NCI-H1417 (cell line): ENCODE data around the gene PLEKHD1.
A peak's percentile ranks its signal among the peaks of the same experiment; 100 is the strongest.
"Not testable (repeated sequence)": the region's sequence is repeated elsewhere in the genome, so short reads cannot be mapped to it uniquely, and the experiment has no call there.

Source experiments
- DNase-seq, 3 experiments: peaks; one replicate each; lab custom pipeline; 2025; lab: John Stamatoyannopoulos, UW

PLEKHD1 gene

DNA sequence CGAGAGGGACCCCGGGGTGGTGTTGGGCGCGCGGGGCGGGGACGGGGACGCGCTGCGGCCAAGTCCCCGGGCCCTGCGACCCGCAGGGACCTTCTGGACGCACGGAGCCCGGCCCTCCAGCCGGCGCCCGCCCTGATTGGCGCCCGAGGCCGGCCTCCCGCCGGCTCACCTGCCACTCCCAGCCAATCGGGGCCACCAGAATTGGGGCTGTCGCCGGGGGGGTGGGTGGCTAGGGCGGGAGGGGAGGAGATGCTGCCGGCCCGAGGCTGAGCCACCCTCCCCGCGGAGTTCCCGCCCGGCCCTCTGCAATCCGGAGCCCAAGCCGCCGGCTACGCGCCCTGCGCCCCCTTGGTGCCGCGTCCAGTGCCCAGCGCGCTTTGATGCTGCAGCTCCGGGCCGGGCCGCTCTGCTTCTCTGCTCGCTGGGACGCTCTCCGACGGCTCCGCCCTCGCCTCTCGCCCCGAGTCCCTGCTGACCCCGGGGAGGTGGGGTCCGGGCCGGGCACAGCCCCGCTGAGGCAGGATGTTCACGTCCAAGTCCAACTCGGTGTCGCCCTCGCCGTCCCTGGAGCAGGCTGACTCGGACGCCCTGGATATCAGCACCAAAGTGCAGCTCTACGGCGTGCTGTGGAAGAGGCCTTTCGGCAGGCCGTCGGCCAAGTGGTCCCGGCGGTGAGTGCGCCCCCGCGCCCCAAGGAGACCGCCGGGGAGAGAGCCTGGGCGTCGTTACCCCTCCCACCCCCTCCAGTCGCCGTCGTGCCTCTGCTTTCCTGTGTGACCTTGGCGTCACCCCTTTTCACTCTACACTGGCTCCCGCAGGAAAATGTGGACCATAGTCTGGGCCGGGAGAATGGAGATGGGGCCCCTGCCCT lies at the start of gene PLEKHD1:
Gene PLEKHD1, plus strand, starts transcription at position 285 of the 871 bp plus-strand sequence. Its CDS starts 238 bp downstream, at position 523.
- DNase-seq = peak; percentile 26 to 84 (median 80)

DNA sequence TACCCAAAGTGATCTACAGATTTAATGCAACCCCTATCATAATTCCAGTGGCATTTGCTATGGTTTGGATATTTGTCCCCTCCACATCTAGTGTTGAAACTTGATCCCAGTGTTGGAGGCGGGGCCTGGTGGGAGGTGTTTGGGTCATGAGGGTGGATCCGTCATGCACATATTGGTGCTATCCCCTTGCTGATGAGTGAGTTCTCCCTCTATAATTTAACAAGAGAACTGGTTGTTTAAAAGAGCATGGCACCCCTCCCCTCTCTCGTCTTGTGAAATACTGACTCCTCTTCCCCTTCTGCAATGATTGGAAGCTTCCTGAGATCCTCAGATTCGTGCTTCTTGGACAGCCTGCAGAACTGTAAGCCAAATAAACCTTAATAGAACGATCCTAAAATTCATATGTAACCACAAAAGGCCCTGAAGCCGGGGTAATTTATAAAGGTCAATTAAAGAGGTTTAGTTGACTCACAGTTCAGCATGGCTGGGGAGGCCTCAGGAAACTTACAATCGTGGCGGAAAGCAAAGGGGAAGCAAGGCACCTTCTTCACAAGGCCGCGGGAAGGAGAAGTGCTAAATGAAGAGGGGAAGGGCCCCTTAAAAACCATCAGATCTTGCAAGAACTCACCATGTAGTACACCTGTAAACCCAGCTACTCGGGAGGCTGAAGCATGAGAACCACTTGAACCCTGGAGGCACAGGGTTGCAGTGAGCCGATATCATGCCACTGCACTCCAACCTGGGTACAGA lies 44.8 kb upstream of the PLEKHD1 start:
- DNase-seq = no peak

GRCh38 chr14:69441948-69442347 lies 42.6 kb upstream of the PLEKHD1 start:
- no peak for DNase-seq

DNA sequence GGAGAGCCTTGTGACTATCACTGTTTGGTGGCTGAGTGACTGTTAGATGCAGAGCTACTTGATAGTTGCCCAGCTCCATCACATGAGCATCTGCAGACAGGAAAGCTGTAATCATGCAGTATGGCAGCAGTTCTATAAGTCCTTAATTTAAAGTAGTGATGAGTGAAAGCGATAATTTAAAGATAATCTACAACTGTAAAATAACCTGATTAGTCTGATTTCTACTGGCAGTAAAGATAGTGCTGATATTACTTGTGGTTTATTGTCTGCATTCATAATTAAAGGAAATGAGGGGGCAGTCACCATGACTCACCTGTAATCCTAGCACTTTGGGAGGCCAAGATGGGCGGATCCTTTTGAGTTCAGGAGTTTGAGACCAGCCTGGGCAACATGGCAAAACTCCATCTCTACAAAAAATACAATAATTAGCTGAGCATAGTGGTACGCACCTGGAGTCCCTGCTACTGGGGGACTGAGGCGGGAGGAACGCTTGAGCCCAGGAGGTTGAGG lies 41.2 kb upstream of the PLEKHD1 start:
- DNase-seq = no peak

DNA sequence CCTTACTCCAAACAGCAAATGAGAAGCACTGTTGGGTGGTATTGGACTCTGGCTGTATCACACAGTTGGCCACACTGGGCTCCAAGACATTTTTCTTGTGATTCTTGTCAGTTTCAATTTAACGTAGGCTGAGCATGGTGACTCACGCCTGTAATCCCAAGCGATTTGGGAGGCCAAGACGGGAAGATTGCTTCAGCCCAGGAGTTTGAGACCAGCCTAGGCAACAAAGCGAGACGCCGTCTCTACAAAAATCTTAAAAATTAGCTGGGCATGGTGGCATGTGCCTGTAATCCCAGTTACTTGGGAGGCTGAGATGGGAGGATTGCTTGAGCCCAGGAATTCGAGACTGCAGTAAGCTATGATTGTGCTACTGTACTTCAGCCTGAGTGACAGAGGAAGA lies 35.3 kb upstream of the PLEKHD1 start:
- DNase-seq = no peak

GRCh38 chr14:69451941-69452340 lies 32.6 kb upstream of the PLEKHD1 start:
- no peak for DNase-seq

DNA sequence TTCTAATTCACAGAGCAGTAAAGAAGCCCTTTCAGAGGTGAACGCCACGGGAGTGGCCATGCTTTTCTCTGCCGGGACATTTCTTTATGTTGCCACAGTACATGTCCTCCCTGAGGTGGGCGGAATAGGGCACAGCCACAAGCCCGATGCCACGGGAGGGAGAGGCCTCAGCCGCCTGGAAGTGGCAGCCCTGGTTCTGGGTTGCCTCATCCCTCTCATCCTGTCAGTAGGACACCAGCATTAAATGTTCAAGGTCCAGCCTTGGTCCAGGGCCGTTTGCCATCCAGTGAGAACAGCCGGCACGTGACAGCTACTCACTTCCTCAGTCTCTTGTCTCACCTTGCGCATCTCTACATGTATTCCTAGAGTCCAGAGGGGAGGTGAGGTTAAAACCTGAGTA lies 26.2 kb upstream of the PLEKHD1 start:
- no peak for DNase-seq

DNA sequence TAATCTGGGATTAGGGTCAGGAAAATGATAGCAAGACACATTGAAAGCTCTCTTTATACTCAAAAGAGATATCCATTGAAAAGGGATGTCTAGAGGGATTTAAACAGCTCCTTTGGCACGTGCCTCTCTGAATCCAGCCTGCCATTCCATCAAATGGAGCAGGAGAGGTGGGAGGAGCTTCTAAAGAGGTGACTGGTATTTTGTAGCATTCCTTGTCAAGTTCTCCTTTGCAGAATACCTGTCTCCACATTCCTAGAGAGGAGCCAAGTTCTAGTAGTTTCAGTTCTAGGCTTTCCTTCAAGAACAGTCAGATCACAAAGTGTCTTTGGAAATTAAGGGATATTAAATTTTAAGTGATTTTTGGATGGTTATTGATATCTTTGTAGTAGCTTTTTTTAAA lies 25.4 kb upstream of the PLEKHD1 start:
- no peak for DNase-seq

- DNase-seq = peak; percentile 67 to 90 (median 77)
These were observed 24.3 kb upstream of the PLEKHD1 start for GRCh38 chr14:69460093-69460701.

- no peak for DNase-seq
These were observed 20.1 kb upstream of the PLEKHD1 start for GRCh38 chr14:69464379-69464778.

DNA sequence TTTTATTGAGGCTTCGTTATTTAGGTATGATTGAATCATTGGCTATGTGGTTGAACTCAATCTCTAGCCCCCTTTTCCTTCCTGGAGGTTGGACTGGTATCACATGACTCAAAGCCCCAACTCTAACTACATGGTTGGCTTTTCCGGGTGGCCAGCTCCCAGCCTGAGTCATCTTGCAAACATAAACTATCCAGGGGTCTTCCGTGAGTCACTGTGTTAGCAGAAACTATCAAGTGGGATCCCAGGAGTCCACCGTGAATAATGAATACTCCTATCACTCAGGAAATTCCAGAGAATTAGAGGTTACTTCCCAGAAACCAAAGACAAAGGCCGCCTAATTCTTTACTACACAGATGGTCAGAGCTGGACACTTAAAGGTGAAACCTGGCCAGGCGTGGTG lies 19.7 kb upstream of the PLEKHD1 start:
- no peak for DNase-seq

- DNase-seq = no peak
These were observed 15.6 kb upstream of the PLEKHD1 start for GRCh38 chr14:69468949-69469348.

DNA sequence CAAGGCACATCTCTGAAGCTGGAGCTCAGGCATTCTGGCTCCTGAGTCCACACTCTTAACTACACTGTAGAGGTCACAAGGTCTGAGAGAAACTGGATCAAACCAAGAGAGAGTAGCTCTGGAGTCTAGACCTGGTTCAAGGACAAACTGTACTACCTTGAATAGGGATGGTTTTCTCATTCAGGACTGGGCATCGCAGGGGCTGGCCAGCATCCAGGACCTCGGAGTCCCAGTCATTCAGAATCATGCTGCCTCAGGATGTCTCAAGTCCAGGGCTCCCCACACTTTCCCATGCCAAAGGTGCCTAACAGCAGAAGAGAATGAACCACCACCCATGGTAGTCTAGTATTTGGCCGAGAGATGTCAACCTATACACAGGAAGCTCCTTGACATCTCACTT lies 13.1 kb upstream of the PLEKHD1 start:
- no peak for DNase-seq

DNA sequence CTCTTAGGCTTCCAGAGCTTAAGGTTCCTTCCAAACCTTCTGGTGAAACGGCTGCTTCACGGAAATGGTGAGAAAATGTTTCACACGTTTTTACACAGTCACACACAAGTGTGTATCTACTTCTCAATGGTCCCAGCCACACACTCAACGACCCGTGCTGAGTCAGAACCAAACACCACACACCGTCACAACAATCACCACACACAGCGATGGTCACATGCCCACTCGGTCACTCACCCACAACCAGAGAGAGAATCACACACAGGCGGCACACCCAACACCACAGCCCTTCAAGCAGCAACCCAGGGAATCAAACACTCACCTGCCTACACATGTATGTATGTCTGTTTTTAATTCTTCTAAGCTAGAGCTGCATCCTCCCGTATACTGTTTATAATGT lies 12.6 kb upstream of the PLEKHD1 start:
- no peak for DNase-seq

DNA sequence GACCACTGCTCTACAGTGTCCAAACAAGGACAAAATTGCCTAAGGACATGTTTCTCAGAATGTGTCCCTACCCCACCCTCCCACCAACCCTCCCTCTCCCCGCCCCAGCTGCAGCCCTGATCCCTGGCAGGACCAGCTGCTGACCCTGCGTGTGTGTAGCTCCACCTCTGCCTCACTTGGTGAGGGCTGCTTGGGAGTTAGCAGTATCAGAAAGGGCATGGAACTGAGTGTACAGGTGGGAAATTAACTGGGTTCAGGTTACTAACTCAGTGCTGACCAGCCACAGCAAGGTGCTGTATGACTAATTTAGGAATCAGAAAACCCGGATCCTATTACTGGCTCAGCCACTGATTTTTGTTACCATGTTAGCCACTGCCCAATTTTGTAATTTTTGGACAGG lies 11.3 kb upstream of the PLEKHD1 start:
- DNase-seq = no peak

- DNase-seq = no peak
These were observed 10.6 kb upstream of the PLEKHD1 start for GRCh38 chr14:69473946-69474345.

GRCh38 chr14:69475194-69475818 lies 9.2 kb upstream of the PLEKHD1 start:
- DNase-seq = peak in 2 of 3 experiments; percentile 39 to 52

DNA sequence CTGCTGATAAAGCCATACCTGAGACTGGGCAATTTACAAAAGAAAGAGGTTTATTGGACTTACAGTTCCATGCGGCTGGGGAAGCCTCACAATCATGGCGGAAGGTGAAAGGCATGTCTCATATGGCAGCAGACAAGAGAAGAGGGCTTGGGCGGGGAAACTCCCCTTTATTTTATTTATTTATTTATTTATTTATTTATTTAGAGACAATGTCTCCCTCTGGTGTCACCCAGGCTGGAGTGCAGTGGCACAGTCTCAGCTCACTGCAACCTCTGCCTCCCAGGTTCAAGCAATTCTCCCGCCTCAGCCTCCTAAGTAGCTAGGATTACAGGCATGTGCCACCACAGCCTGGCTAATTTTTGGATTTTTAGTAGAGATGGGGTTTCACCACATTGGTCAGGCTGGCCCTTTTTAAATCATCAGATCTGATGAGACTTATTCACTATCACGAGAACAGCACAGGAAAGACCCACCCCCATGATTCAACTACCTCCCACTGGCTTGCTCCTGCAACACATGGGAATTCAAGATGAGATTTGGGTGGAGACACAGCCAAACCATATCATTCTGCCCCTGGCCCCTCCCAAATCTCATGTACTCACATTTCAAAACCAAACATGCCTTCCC lies 7.6 kb upstream of the PLEKHD1 start:
- DNase-seq = peak in 1 of 3 experiments; percentile 8

DNA sequence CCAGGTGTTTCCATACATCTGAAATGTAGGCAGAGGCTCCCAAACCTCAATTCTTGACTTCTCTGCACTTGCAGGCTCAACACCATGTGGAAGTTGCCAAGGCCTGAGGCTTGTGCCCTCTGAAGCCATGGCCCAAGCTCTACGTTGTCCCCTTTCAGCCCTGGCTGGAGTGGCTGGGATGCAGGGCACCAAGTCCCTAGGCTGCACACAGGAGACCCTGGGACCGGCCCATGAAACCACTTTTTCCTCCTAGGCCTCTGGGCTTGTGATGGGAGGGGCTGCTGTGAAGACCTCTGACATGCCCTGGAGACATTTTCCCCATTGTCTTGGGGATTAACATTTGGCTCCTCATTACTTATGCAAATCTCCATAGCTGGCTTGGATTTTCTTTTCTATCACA lies 6.5 kb upstream of the PLEKHD1 start:
- DNase-seq = not testable (repeated sequence)

GRCh38 chr14:69479696-69480095 lies 4.8 kb upstream of the PLEKHD1 start:
- no peak for DNase-seq

DNA sequence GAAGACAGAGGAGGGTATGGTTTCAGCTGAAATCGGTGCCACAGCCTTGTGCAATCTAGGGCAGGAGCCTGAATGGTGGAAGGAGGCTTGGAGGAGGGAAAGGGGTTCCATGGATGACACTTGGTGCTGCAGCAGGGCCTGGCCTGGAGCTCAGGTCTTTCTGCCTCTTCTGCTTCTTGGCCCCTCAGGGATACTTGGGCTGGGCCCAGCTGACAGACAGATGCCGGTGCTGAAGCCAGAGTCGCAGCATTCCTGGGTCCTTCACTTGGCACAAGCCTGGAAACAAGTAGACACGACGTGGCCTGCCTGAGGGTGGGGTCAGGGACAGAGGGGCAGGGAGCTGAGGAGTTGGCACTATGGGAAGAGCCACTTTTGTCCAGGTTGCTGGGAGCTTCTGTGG lies 4.4 kb upstream of the PLEKHD1 start:
- no peak for DNase-seq
